GM18507 (cell line): ENCODE measurements around the gene VNN1.
A peak's percentile ranks its signal among the peaks of the same experiment; 100 is the strongest.
"Not testable (repeated sequence)": the region's sequence is repeated elsewhere in the genome, so short reads cannot be mapped to it uniquely, and the experiment has no call there.

Source experiments
- DNase-seq: peaks from one replicate; pipeline ENCODE4 v3.0.0; 2011; ENCODE audit warnings: low read depth; ENCODE audit not compliant: insufficient read length; ENCODE audit errors: extremely low spot score
- FAIRE-seq: peaks from 2 replicates; lab custom pipeline; 2011; peaks lifted over from hg19 to GRCh38; lab: Jason Lieb, UNC

Gene VNN1

DNA sequence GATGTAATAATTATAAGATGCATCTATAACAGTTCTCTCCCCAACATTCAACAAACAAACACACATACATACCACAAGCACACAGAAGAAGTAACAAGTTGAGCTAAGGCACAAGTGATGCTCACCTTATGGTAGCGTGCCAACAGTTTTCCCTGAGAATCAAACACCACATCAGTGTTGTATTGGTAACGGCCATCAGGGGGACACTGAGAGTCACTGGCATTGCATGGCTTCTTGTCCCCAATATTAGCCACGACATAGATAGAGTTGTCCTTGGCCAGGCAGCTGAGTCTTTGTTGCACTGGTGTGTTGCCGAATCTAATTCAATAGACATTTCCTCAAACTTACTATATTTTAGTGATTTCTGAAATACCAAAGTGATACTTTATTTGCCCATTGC is 14.8 kb upstream of the VNN1 start:
- DNase-seq: no peak
- no peak for FAIRE-seq

DNA sequence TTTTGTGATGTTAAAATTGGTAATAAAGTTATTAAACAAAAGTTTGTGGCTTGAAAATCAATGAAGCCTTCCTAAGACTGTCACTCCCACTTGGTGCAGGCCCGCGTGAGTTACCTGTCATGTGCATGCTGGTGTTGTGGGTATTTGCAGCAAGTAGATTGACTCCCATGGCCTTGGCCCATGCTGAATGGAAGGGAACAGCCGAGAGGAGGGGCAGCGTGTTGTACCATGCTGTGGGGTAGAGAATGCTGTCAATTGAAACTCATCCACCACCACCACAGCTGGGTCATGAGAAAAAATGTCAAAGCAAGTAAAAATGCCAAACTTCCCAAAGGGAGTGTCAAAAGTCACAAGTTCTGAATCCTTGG is 12.7 kb upstream of the VNN1 start:
- FAIRE-seq (peak; percentile 59), DNase-seq (no peak)

GRCh38 chr6:132725947-132726607 is 12.2 kb upstream of the VNN1 start:
- DNase-seq (no peak), FAIRE-seq (peak; percentile 89)

- no peak for FAIRE-seq
- no peak for DNase-seq
Observed at GRCh38 chr6:132725471-132725870, 11.6 kb upstream of the VNN1 start.

DNA sequence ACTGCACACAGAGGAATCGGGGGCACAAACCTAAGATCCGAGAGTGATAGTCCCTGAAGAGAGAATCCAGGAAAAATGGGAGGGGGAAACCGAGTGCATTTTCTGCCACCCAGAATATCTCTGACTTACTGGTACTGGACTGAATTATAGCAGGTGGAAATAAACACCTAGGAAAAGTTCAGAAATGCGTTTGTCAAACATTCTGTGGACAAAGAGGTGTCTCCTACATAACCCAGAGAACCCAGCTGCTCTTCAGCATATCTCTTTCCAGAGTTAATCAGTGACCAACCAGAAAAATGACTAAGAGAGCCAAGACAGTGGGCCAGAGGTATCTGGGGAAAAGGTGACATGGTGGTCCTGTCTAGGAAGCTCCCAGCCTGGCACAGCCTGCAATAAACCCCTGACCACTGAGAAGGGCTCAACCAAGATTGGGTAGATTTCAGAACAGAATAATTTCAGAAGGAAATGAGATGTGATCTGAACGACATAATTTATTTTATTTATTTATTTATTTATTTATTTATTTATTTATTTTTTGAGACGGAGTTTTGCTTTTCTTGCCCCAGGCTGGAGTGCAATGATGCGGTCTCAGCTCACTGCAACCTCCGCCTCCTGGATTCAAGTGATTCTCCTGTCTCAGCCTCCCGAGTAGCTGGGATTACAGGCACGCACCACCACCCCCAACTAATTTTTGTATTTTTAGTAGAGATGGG is 6.0 kb upstream of the VNN1 start:
- FAIRE-seq (no peak), DNase-seq (no peak)

DNA sequence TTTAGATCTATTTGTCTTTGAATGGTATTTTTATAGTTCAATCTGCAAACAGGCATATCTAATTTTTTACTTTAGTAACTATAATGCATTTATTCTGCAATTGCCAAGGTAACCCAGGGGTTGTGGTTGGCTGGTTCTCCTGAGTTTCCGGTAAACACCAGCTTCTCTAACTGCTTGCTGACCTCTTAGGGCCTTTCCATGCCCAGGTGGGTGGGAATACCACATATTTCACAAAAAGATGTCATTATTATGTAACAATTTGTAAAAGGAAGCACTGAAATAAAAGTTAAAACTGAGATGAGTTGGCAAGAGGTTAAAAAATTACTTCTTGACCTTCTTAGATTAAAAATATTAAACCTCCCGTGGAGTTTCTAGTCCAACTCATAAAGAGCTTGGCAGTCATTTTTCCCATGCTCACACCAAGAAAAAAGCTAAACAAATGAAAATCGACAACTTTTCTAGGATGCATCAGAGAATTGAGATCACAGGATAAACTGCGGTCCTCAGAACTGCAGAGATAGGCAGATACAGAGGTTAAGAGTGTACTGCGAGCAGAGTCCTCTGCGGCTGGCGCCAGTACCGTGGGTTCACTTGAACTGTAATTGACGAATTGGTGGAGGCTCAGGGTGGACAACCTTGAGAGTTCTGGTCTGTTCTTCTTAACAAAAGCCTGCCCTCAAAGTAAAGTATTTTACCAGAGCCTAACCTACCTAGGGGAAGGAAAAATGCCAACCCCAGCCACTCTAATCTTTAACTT is 2.2 kb upstream of the VNN1 start:
- DNase-seq (no peak), FAIRE-seq (no peak)

DNA sequence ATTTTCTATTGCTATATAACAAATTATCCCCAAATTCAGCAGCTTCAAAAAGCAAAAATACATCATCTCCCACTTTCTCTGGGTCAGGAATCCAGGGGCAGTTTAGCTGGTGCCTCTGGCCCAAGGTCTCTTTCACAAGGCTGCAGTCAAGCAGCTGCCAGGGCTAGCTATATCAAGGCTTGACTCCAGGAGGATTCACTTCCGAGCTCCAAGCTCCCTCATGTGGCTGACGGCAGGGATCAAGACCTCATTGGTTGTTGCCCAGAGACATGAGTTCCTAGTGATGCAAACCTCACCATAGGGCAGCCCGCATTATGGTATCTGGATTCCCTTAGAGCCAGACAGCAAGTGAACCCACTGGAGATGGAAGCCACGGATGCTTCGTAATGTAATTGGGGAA is 1.3 kb upstream of the VNN1 start:
- FAIRE-seq: no peak

GRCh38 chr6:132714160-132714559 is 305 bp upstream of the VNN1 start:
- FAIRE-seq (no peak), DNase-seq (no peak)

More for the DNA sequence above, 1.3 kb upstream of the VNN1 start:
- DNase-seq: no peak

GRCh38 chr6:132712366-132712765 is 1.5 kb downstream of the VNN1 start:
- DNase-seq (no peak), FAIRE-seq (no peak)

GRCh38 chr6:132708771-132709170 is 5.1 kb downstream of the VNN1 start:
- DNase-seq (no peak), FAIRE-seq (no peak)

DNA sequence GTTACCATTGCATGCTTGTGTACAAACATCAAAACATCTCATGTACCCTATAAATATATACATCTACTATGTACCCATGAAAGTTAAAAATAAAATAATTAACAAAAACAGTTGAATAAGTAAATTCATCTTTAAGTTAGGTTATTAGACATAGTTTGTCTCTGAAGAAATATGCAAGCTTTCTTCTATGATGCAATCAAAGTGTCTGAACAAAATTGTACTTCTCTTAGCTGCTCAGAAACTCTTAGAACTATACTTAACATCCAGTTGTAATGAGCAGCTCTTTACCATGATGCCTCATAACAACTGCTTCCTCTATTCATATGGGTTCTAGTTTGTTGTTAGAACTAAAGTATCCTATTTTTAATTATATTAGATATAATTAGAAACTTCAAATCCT is 5.9 kb downstream of the VNN1 start:
- no peak for DNase-seq
- FAIRE-seq: no peak

- FAIRE-seq: not testable (repeated sequence)
Observed at GRCh38 chr6:132706756-132707155, 7.1 kb downstream of the VNN1 start.

DNA sequence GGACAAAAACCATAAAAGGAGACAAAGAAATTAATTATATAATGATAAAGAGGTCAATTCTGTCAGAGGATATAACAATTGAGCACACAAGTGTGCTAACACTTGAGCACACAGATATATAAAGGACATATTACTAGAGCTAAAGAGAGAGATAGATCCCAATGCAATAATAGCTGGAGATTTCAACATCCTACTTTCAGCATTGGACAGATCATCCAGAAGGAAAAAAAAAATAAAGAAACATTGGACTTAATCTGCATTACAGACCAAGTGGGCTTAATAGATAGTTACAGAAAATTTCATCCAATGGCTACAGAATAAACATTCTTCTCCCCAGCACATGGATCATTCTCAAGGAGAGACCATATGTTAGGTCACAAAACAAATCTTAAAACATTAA is 9.9 kb downstream of the VNN1 start:
- FAIRE-seq (no peak), DNase-seq (no peak)

More at GRCh38 chr6:132706756-132707155, 7.1 kb downstream of the VNN1 start:
- DNase-seq: not testable (repeated sequence)

- DNase-seq (no peak), FAIRE-seq (no peak)
Observed at GRCh38 chr6:132698608-132699007, 15.2 kb downstream of the VNN1 start.

DNA sequence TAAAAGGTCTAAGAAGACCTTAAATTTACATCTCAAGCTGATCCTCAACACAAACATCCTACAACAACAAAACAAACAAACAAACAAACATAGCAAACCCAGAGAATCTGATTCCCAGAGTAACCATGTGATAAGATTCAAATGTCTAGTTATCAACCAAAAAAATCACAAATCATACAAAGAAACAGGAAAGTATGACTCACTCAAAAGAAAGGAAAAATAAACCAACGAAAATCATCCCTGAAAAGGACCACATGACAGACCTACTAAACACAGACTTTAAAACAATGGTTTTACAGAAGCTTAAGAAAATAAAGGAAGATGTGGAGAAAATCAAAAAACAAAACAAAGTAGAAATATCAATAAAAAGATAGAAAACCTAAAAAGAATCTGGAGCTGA is 18.1 kb downstream of the VNN1 start:
- FAIRE-seq (no peak), DNase-seq (no peak)

DNA sequence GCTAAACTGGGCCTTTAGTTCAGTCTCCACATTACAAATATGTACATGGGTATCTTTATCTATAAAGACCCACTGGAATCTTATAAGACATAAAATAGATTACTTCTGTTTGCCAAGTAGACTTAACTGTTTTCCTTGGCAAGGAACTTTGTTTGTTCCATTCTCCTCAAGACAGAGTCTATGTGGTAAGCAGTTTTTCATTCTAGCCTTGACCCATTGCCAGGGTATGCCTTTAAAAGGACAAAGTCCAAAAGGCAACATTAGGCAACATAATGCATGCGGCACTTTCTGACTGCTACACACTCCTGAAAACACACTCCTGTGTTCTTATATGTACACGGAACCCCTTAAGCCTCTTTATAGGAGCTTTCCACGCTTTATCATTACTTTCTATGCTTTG is 20.4 kb downstream of the VNN1 start:
- DNase-seq (no peak), FAIRE-seq (no peak)

- no peak for FAIRE-seq
Observed at GRCh38 chr6:132690678-132691077, 23.2 kb downstream of the VNN1 start.

DNA sequence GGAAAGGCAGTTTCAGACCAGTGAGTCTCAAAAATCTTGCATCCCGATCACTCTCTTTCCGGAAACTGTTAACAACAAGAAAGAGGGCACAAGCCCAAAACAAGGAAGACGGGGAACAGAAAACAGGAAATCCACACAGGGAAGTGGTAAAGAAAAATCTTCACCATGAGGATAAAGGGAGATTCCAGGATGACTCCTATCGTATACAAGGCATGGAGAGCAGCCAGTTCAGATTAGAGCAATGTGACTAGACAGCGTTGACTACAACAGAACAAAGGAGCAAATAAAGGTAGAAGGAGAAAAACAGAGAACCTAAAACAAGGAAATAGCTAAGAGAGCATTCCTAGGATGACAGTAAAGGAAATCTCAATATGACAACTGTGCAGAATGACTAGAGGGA is 26.5 kb downstream of the VNN1 start:
- no peak for DNase-seq
- no peak for FAIRE-seq

More at GRCh38 chr6:132690678-132691077, 23.2 kb downstream of the VNN1 start:
- no peak for DNase-seq

DNA sequence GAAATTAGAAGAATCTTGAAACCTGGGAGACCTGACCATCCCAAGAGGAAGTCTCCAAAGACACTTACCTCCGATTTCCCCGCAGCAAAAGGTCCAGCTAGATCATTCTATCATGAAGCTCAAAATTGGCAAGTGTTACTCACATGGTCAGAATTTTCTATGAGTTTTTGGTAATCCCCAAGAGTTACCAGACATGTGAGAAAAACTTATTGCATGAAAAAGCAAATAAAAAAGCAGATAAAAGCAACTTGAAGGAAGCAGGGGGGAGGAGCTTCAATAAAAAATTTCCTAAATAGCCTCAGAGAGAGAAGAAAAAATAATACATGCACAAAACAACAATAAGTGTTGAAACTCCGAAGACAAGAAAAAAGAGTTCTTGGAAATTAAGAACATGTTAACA is 27.3 kb downstream of the VNN1 start:
- FAIRE-seq (no peak), DNase-seq (no peak)

DNA sequence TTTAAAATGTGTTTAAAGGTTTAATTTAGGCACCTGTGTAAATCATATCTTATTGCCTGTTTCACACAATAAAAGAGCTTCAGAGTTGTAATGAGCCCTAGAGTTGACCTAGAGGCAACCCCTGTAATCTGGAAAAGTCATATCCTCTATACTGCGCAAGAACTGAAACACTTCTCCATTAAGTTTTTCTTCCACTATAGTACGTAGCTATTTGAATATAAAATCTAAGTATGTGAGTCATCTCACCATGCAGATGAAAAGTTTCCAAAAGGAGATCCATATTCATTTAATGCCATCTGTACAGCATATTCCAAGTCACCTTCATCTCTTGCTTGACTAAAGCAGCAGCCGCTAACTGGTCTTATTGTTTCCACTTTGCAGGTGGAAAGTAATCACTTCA is 28.8 kb downstream of the VNN1 start:
- DNase-seq (no peak), FAIRE-seq (no peak)

DNA sequence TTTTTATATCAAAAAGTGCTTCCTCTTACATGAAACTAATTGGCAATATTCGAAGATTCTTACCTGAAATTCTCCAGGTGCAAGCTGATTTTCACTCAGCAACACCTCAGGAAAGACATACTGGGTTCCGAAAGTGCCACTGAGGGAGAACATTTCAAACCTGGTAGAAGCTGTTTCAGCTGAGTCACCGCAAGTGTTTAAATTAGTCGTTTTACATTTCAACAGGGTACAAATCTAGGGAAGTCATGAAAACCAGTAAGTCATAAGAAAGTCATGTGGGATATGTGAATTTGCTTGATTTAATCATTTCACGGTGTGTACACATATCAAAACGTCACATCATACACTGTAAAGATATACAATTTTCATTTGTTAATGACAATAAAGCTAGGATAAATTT is 29.6 kb downstream of the VNN1 start:
- DNase-seq (no peak), FAIRE-seq (no peak)
